GM23338 (cell line): ENCODE data around the gene STT3B. TPM values are rescaled to one million over a fixed set of nuclear protein-coding genes. Genes with fewer than 3 reads are reported as not detected.

ENCODE experiments used
- ATAC-seq: fragments of 200-7000 bp; cut with Tn5 transposase; 3 replicates; pipeline ENCODE4 v1.9.1; 2020
- DNase-seq: peaks from one replicate; pipeline ENCODE4 v3.0.0-alpha.2; 2015; ENCODE audit warnings: low spot score
- H2AFZ ChIP-seq: fragments of 200-600 bp; sonication (generic); 2 replicates; pipeline ENCODE4 v1.8.0; 2016; ENCODE audit warnings: antibody characterized with exemption, mild to moderate bottlenecking, moderate library complexity
- H3F3A ChIP-seq: fragments of 200-600 bp; sonication (generic); replicated peaks from 2 replicates; pipeline ENCODE4 v1.8.0; 2017; ENCODE audit warnings: antibody characterized with exemption, mixed run types, low read depth
- H3K27ac ChIP-seq: fragments of 200-600 bp; sonication (generic); 2 replicates; pipeline ENCODE4 v1.6.1; 2016; ENCODE audit warnings: low read depth
- H3K27me3 ChIP-seq: fragments of 200-600 bp; sonication (generic); 2 replicates; pipeline ENCODE4 v1.8.0; 2016; ENCODE audit warnings: mild to moderate bottlenecking, mixed run types, moderate library complexity; ENCODE audit not compliant: insufficient read depth
- H3K36me3 ChIP-seq: fragments of 200-600 bp; sonication (generic); 2 replicates; pipeline ENCODE4 v1.8.0; 2016; ENCODE audit warnings: mild to moderate bottlenecking; ENCODE audit not compliant: insufficient read depth
- H3K4me1 ChIP-seq: fragments of 200-600 bp; sonication (generic); 2 replicates; pipeline ENCODE4 v1.8.0; 2016; ENCODE audit warnings: mild to moderate bottlenecking, moderate library complexity; ENCODE audit not compliant: insufficient read depth
- H3K4me2 ChIP-seq: fragments of 200-600 bp; sonication (generic); 2 replicates; pipeline ENCODE4 v1.7.1; 2017; ENCODE audit warnings: mixed run types
- H3K4me3 ChIP-seq: fragments of 200-600 bp; sonication (generic); 2 replicates; pipeline ENCODE4 v1.6.1; 2016; ENCODE audit warnings: mixed run types
- H3K79me2 ChIP-seq: fragments of 200-600 bp; sonication (generic); replicated peaks from 2 replicates; pipeline ENCODE4 v1.8.0; 2017; ENCODE audit warnings: mild to moderate bottlenecking; ENCODE audit not compliant: insufficient read depth
- H3K9me2 ChIP-seq: fragments of 200-600 bp; sonication (generic); 2 replicates; pipeline ENCODE4 v1.8.0; 2017; ENCODE audit not compliant: insufficient read depth
- H4K20me1 ChIP-seq: fragments of 200-600 bp; sonication (generic); replicated peaks from 2 replicates; pipeline ENCODE4 v1.8.0; 2017; ENCODE audit warnings: mild to moderate bottlenecking; ENCODE audit not compliant: insufficient read depth
- H3K27ac Mint-ChIP-seq: 2 replicates; pipeline ENCODE4 v1.8.0; 2020; ENCODE audit warnings: inconsistent platforms, mild to moderate bottlenecking, moderate library complexity, mixed read lengths
- H3K27me3 Mint-ChIP-seq: 3 replicates; pipeline ENCODE4 v1.8.0; 2022; ENCODE audit warnings: low read depth, mild to moderate bottlenecking, moderate library complexity, mixed read lengths, inconsistent platforms; ENCODE audit not compliant: insufficient read depth, poor library complexity
- H3K36me3 Mint-ChIP-seq: 3 replicates; pipeline ENCODE4 v1.8.0; 2021; ENCODE audit warnings: low read depth, mild to moderate bottlenecking, inconsistent platforms, moderate library complexity, mixed read lengths
- H3K4me1 Mint-ChIP-seq: 3 replicates; pipeline ENCODE4 v1.8.0; 2020; ENCODE audit warnings: mild to moderate bottlenecking, inconsistent platforms, mixed read lengths
- H3K4me3 Mint-ChIP-seq: 3 replicates; pipeline ENCODE4 v1.8.0; 2021; ENCODE audit warnings: moderate library complexity, mild to moderate bottlenecking, inconsistent platforms, mixed read lengths
- H3K9me3 Mint-ChIP-seq: 3 replicates; pipeline ENCODE4 v1.8.0; 2020; ENCODE audit warnings: moderate library complexity, mild to moderate bottlenecking, inconsistent platforms, mixed read lengths
- CREB1 ChIP-seq: fragments of 250-450 bp; sonication (Bioruptor Pico); IDR thresholded peaks from 2 replicates; pipeline ENCODE4 v1.5.0; 2020; ENCODE audit warnings: low read depth, mild to moderate bottlenecking, moderate library complexity
- ETS1 ChIP-seq: IDR thresholded peaks from 2 replicates; pipeline ENCODE4 v1.6.1; 2016; ENCODE audit warnings: antibody characterized with exemption
- EZH2 ChIP-seq: fragments of 200-600 bp; sonication (generic); IDR thresholded peaks from one replicate; pipeline ENCODE4 v1.8.0; 2017; ENCODE audit warnings: antibody characterized with exemption, mild to moderate bottlenecking, low read depth; ENCODE audit not compliant: unreplicated experiment
- JUNB ChIP-seq: IDR thresholded peaks from one replicate; pipeline ENCODE4 v1.6.1; 2016; ENCODE audit warnings: antibody characterized with exemption; ENCODE audit not compliant: unreplicated experiment
- POLR2AphosphoS5 ChIP-seq: IDR thresholded peaks from 2 replicates; pipeline ENCODE4 v1.6.1; 2016; ENCODE audit warnings: antibody characterized with exemption, low read depth
- ZNF114 ChIP-seq: fragments of 250-450 bp; sonication (Bioruptor Pico); IDR thresholded peaks from 2 replicates; pipeline ENCODE4 v1.5.0; 2020; ENCODE audit warnings: mild to moderate bottlenecking, moderate library complexity
- ZNF331 ChIP-seq: fragments of 250-450 bp; sonication (Bioruptor Pico); IDR thresholded peaks from 2 replicates; pipeline ENCODE4 v1.5.0; 2020; ENCODE audit warnings: low read depth, mild to moderate bottlenecking, moderate library complexity
- polyA plus RNA-seq: library from polyadenylated mRNA; unstranded; fragments of >200 nt; fragmentation: Nextera tagmentation; extraction: Ambion mirVana; gene quantifications from 2 replicates; pipeline ENCODE4 v1.2.1, GENCODE V29; 2016
- total RNA-seq: library from RNA; depleted of rRNA; stranded (reverse); fragments of >200 nt; shearing (Covaris generic); gene quantifications from 2 replicates; pipeline ENCODE4 v1.2.3, GENCODE V29; 2014
- TF ChIP-seq, protein P1 (sequence below): fragments of 250-450 bp; sonication (Bioruptor Pico); IDR thresholded peaks from 2 replicates; pipeline ENCODE4 v1.5.0; 2020; ENCODE audit warnings: mild to moderate bottlenecking, moderate library complexity
- TF ChIP-seq, protein P2 (sequence below): IDR thresholded peaks from one replicate; pipeline ENCODE4 v1.6.1; 2018; ENCODE audit warnings: antibody characterized with exemption; ENCODE audit not compliant: unreplicated experiment

STT3B gene
- total and polyA plus RNA-seq, 2 experiments from 2014 or later: 44.1 to 167 TPM

DNA sequence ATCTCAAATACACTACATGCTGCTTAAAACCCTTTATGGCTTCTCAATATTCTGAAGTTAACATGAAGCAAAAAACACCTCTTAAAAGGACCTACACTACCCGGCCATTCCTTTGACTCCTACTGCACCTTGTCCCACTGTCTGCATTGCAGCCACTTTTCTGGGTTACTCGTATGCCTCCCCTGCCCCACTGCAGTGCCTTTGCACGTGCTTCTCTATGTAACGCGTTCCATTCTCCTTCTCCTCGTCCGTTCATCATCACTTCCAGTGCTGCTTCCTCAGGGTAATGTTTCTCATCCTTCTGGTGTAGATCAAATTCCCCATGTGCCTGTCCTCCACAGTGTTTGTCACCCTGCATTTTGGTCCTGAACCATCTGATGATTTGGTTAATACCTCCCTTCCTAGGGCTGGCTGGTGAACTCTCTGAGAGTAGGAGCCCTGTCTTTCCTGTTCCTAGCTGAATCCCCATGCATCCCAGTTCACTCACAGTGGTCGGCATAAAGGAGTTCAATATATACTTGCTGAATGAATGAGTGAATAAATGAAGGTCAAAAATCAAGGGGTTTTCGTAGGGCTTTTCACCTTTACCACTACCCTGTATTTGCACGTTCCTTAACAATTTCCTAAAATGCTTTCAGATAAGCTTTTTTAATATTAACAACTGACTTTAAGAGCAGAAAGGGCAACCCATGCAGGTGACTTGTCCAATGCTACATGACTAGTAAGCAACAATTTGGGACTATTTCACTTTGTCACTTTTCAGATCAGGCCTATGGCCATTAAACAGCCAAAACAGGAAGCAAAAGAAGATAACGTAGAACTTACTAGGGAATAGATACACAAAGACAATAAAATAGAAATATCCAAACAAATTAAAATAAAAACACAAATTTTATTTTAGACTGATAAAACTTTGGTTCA lies 2.4 kb upstream of the STT3B start:
- peaks cover 9% of the 10 kb centered on the region for H3K4me1 Mint-ChIP-seq
- no peak overlapping the region for H3K4me3 Mint-ChIP-seq
- H3K4me3 ChIP-seq: peak overlapping the region; percentile 81
- no peak overlapping the region for H3K27ac Mint-ChIP-seq
- no peaks in the 10 kb centered on the region for H3K27me3 ChIP-seq
- H4K20me1 ChIP-seq: peaks cover 13% of the 10 kb centered on the region
- no peak overlapping the region for H2AFZ ChIP-seq
- H3K4me1 ChIP-seq: peaks cover 13% of the 10 kb centered on the region
- DNase-seq (no peak), ATAC-seq (no peak)
- peaks cover 20% of the 10 kb centered on the region for H3K79me2 ChIP-seq
- peak overlapping the region; percentile 80 for H3K4me2 ChIP-seq
- no peaks in the 10 kb centered on the region; the same call in 2 of the 3 replicates for H3K9me3 Mint-ChIP-seq
- no peaks in the 10 kb centered on the region for H3K36me3 ChIP-seq
- no peak overlapping the region for H3K27ac ChIP-seq
- no peaks in the 10 kb centered on the region for H3K9me2 ChIP-seq
- peaks cover 4% of the 10 kb centered on the region; the same call in 1 of the 2 replicates for H3F3A ChIP-seq
- no peak for TF ChIP-seq CREB1 (CRISPR knock-in tag)
- peaks cover 6% of the 10 kb centered on the region for H3K27me3 Mint-ChIP-seq
- H3K36me3 Mint-ChIP-seq: no peaks in the 10 kb centered on the region

GRCh38 chr3:31530960-31531335 lies 1.8 kb upstream of the STT3B start:
- ATAC-seq: no peak
- TF ChIP-seq JUNB (no peak), ETS1 (no peak), CREB1 (CRISPR knock-in tag) (no peak), ZNF114 (CRISPR knock-in tag) (no peak), POLR2AphosphoS5 (no peak), EZH2 (no peak), ZNF331 (no peak)
- TF ChIP-seq, protein P1, sequence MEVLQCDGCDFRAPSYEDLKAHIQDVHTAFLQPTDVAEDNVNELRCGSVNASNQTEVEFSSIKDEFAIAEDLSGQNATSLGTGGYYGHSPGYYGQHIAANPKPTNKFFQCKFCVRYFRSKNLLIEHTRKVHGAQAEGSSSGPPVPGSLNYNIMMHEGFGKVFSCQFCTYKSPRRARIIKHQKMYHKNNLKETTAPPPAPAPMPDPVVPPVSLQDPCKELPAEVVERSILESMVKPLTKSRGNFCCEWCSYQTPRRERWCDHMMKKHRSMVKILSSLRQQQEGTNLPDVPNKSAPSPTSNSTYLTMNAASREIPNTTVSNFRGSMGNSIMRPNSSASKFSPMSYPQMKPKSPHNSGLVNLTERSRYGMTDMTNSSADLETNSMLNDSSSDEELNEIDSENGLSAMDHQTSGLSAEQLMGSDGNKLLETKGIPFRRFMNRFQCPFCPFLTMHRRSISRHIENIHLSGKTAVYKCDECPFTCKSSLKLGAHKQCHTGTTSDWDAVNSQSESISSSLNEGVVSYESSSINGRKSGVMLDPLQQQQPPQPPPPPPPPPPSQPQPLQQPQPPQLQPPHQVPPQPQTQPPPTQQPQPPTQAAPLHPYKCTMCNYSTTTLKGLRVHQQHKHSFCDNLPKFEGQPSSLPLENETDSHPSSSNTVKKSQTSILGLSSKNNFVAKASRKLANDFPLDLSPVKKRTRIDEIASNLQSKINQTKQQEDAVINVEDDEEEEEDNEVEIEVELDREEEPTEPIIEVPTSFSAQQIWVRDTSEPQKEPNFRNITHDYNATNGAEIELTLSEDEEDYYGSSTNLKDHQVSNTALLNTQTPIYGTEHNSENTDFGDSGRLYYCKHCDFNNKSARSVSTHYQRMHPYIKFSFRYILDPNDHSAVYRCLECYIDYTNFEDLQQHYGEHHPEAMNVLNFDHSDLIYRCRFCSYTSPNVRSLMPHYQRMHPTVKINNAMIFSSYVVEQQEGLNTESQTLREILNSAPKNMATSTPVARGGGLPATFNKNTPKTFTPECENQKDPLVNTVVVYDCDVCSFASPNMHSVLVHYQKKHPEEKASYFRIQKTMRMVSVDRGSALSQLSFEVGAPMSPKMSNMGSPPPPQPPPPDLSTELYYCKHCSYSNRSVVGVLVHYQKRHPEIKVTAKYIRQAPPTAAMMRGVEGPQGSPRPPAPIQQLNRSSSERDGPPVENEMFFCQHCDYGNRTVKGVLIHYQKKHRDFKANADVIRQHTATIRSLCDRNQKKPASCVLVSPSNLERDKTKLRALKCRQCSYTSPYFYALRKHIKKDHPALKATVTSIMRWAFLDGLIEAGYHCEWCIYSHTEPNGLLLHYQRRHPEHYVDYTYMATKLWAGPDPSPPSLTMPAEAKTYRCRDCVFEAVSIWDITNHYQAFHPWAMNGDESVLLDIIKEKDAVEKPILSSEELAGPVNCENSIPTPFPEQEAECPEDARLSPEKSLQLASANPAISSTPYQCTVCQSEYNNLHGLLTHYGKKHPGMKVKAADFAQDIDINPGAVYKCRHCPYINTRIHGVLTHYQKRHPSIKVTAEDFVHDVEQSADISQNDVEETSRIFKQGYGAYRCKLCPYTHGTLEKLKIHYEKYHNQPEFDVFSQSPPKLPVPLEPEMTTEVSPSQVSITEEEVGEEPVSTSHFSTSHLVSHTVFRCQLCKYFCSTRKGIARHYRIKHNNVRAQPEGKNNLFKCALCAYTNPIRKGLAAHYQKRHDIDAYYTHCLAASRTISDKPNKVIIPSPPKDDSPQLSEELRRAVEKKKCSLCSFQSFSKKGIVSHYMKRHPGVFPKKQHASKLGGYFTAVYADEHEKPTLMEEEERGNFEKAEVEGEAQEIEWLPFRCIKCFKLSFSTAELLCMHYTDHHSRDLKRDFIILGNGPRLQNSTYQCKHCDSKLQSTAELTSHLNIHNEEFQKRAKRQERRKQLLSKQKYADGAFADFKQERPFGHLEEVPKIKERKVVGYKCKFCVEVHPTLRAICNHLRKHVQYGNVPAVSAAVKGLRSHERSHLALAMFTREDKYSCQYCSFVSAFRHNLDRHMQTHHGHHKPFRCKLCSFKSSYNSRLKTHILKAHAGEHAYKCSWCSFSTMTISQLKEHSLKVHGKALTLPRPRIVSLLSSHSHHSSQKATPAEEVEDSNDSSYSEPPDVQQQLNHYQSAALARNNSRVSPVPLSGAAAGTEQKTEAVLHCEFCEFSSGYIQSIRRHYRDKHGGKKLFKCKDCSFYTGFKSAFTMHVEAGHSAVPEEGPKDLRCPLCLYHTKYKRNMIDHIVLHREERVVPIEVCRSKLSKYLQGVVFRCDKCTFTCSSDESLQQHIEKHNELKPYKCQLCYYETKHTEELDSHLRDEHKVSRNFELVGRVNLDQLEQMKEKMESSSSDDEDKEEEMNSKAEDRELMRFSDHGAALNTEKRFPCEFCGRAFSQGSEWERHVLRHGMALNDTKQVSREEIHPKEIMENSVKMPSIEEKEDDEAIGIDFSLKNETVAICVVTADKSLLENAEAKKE (CRISPR knock-in tag): no peak
- TF ChIP-seq, protein P2, sequence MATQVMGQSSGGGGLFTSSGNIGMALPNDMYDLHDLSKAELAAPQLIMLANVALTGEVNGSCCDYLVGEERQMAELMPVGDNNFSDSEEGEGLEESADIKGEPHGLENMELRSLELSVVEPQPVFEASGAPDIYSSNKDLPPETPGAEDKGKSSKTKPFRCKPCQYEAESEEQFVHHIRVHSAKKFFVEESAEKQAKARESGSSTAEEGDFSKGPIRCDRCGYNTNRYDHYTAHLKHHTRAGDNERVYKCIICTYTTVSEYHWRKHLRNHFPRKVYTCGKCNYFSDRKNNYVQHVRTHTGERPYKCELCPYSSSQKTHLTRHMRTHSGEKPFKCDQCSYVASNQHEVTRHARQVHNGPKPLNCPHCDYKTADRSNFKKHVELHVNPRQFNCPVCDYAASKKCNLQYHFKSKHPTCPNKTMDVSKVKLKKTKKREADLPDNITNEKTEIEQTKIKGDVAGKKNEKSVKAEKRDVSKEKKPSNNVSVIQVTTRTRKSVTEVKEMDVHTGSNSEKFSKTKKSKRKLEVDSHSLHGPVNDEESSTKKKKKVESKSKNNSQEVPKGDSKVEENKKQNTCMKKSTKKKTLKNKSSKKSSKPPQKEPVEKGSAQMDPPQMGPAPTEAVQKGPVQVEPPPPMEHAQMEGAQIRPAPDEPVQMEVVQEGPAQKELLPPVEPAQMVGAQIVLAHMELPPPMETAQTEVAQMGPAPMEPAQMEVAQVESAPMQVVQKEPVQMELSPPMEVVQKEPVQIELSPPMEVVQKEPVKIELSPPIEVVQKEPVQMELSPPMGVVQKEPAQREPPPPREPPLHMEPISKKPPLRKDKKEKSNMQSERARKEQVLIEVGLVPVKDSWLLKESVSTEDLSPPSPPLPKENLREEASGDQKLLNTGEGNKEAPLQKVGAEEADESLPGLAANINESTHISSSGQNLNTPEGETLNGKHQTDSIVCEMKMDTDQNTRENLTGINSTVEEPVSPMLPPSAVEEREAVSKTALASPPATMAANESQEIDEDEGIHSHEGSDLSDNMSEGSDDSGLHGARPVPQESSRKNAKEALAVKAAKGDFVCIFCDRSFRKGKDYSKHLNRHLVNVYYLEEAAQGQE: no peak

More at GRCh38 chr3:31530960-31531335, 1.8 kb upstream of the STT3B start:
- no peaks in the 10 kb centered on the region for H3K36me3 Mint-ChIP-seq
- Histone ChIP-seq H3K9me2 (no peaks in the 10 kb centered on the region), H4K20me1 (peaks cover 20% of the 10 kb centered on the region), H3F3A (peaks cover 4% of the 10 kb centered on the region; the same call in 1 of the 2 replicates), H3K4me2 (peak overlapping the region; percentile 80), H3K36me3 (no peaks in the 10 kb centered on the region), H2AFZ (no peak overlapping the region), H3K4me3 (peak overlapping the region; percentile 81), H3K79me2 (peaks cover 27% of the 10 kb centered on the region), H3K27me3 (no peaks in the 10 kb centered on the region), H3K4me1 (peaks cover 20% of the 10 kb centered on the region), H3K27ac (no peak overlapping the region)
- H3K9me3 Mint-ChIP-seq: no peaks in the 10 kb centered on the region; the same call in 2 of the 3 replicates
- no peak for DNase-seq
- no peak overlapping the region for H3K27ac Mint-ChIP-seq
- no peak overlapping the region; the same call in 2 of the 3 replicates for H3K4me3 Mint-ChIP-seq
- H3K4me1 Mint-ChIP-seq: peaks cover 12% of the 10 kb centered on the region
- peaks cover 7% of the 10 kb centered on the region for H3K27me3 Mint-ChIP-seq
